Measurements from ENCODE around the gene SMIM23.

Gene SMIM23

DNA sequence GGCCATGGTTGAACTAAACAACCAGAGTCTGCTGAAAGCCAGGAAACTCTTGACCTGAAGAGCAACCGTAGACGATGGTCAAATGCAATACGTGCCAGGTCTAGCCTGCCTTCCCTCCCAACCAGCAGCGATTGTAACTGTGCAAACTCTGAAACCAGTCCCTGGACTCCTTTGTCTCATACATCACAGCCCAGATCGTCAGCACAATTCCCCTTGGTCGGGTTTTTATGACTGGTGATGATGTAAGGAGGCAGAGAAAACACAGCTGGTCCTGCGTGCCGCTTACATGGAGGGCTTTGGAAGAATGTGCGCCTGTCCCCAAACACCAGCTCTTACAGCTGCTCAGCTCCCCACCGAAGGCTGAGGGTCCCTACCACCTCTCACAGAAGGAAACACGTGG lies 24.6 kb downstream of the SMIM23 start:
- no peak for FAIRE-seq
- no peak for DNase-seq (ENCODE audit: extremely low spot score, insufficient read length, low read depth)

DNA sequence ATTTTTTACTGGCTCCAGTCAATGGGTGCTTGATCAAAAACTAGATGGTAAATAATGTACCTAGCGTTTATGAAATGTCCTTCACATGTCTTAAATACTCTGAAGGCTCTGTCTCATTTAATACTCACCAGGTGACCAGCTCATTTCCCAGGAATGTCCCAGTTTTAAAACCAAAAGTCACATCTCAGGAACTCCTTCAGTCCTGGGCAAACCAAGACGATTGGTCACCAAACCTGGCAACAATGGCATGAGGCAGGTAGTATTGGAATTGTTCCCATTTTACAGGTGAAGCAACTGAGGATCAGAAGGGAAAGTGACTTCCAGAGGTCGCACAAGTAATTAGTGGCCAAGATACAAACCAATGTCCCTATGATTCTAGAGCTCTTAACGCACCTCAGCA lies 27.7 kb downstream of the SMIM23 start:
- FAIRE-seq: no peak
- no peak for DNase-seq (ENCODE audit: extremely low spot score, insufficient read length, low read depth)

DNA sequence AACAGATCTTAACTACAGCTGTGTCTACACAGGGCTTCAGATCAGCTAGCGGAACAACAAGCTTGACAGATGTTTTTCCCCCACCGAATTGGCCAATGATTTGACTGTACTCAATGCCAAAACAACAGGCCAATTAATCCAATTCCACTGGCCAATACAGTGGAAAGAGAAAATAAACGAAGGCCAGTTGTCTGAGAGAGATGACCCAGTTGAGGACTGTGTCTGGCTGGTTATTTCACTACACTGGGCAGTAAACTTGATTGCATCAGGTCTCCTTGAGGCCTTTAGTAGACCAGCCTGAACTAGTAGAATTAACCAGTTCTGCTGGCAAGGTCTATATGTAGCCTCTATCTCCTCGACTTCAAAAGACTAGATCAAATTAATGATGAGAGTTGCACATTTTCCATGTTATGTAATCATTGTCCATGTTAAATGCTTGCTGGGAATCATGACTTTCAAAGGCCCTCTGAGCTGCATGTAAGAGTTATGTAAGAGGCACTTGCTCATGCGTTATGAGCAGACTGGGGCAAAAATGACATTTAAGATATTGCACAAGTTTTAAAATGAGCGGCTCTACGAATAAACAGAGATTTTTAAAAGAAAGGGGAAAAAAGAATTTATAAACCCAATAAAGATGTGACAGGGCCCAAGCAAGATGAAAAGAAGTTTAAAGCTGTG lies 28.3 kb downstream of the SMIM23 start:
- no peak for DNase-seq (ENCODE audit: extremely low spot score, insufficient read length, low read depth)
- no peak for FAIRE-seq

DNA sequence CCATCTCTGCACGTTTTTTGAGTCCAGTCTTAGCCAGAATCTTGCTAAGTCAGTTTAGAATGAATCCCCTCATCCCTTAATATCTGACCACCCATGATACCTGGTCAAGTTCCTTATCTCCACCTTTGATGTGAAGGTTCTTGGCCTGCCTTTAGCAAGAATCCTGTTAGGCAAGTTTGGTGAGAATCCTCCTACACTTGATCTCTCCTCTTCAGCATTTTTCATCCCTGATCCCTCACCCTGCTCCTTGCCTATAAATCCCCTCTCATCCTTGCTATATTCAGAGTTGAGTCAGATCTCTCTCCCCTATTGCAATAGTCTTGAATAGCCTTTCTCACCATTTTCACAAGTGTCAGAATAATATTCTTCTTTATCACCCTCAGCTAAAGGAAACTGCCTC lies 31.0 kb downstream of the SMIM23 start:
- DNase-seq (ENCODE audit: extremely low spot score, insufficient read length, low read depth) (no peak), FAIRE-seq (no peak)

DNA sequence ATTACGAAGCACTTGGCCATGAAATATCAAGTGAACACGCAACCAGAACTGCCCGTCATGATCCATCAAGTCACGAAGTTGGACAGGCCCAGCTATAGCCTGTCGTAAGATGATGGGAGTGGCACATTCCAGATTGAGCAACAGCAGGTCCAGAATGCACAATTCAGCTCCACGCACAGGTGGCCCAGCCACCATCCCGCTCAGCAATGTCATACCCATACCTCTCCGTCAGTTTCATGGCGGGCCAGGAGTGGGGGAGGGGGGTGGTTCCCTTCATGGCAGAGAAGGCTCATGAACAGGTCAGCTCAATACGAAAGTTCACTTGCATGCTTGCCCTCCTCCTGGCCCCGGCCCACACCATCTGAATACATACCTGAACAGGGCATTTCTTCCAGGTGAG lies 34.9 kb downstream of the SMIM23 start:
- FAIRE-seq: no peak

DNA sequence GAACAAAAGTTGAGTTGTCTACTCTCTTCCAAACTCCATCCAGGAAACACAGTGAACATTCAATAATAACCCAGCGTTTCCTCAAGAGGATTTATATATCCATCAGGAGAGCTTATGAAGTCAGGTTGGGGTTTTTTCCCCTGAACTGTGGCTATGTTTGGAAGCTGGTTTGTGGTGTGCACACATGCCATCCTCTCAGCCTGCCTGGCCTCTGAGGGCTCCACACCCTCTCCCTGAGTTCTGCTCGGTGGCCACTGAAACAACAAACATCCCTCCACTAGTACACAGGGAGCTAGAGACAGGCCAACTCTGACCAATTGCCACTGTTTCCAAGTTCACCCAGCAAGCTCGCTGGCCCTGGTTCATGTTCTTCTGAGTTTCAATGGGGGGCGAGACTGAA lies 35.7 kb downstream of the SMIM23 start:
- FAIRE-seq: no peak

More for the DNA sequence above, 34.9 kb downstream of the SMIM23 start:
- DNase-seq (ENCODE audit: extremely low spot score, insufficient read length, low read depth): no peak

DNA sequence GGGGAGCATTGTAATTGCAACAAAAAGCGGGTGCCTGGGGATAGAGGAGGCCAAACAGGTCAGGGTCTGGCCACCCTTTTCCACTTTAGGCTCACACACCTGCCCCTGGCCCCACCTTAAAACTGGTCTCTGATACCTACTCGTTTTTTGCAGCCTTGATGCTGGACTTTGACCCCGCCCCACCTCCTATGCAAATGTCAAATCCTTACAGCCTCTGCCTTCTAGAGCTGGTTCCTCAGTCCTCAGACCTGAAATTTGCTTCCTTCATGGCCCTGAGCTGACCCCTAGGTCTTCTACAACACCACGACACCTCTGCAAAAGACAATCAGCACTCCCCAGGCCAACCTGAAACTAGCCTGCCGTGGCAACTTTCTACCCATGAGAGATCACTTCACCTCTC lies 37.7 kb downstream of the SMIM23 start:
- DNase-seq (ENCODE audit: extremely low spot score, insufficient read length, low read depth): no peak

More for the DNA sequence above, 35.7 kb downstream of the SMIM23 start:
- DNase-seq (ENCODE audit: extremely low spot score, insufficient read length, low read depth): no peak

DNA sequence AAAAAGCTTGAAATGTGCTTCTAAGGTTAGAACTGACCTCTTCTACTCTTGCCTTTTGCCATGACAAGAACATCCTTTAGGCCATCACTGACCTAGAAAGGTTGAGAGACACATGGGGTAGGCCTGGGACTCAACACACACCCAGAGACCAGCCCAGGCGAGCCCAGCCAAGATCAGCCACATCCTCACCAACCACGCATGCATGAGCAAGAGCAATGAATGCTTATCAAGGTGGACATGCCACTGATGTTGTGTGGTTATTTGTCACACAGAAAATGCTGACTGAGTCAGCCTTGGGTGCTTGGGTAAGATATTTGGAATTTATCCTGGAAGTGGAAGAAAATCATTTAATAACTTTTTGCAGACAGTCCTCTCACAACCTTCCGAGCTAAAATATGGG lies 39.4 kb downstream of the SMIM23 start:
- FAIRE-seq (no peak), DNase-seq (ENCODE audit: extremely low spot score, insufficient read length, low read depth) (no peak)

More for the DNA sequence above, 37.7 kb downstream of the SMIM23 start:
- FAIRE-seq: no peak

DNA sequence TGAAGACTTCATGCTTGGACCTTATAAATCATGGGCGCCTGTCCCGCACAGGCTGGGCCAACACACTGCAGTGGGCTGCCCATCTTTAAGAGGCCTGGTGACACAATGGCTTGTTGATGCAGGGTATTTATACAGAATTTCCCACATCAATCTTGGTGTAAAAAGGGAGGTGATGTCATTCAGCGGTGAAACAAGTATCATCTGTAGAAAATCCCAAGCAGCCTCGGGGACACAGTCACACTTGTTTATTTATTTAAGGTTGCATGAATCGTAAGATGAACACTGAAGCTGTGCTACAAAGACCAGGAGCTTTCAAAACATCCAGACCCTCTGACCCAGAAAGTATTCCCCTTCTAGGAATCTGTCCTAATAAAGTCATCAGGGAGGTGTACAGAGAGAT lies 40.5 kb downstream of the SMIM23 start:
- DNase-seq (ENCODE audit: extremely low spot score, insufficient read length, low read depth) (no peak), FAIRE-seq (no peak)

DNA sequence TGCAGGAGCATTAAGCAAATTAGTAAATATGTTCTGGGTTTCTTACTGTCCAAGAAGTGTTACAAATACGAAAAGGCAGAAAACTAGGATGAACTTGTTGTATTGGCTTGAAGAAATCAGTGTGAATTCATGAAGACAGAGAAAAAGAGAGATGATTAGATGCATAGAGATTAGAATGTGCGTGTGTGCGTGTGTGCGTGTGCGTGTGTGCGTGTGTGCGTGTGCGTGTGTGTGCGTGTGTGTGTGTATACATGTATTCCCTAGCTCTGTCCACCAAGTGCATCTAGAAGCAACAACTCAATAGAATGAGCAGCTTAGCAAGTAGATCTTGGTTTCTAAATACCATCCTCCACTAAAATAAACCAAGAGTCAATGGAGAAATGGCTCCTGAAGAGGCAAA lies 41.5 kb downstream of the SMIM23 start:
- DNase-seq (ENCODE audit: extremely low spot score, insufficient read length, low read depth): no peak

DNA sequence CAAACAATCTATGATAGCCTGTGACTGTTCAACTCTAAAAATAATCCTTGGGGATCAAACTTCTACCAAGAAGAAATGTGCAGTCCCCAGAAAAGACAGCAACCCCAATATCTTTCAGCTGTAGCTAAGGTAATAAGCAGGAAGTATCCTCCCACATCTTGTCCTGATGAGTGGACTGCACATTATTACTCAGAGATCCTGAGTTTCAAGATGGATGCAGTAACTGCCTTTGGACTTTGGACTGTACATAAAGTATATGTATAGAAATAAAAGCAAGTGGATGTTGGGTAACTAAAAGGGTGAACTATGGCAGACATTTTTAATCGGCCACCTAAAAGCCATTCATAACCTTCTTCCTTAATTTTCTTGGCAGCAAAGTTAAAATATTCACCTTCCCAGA lies 45.1 kb downstream of the SMIM23 start:
- DNase-seq (ENCODE audit: extremely low spot score, insufficient read length, low read depth) (no peak), FAIRE-seq (no peak)

More for the DNA sequence above, 41.5 kb downstream of the SMIM23 start:
- no peak for FAIRE-seq

DNA sequence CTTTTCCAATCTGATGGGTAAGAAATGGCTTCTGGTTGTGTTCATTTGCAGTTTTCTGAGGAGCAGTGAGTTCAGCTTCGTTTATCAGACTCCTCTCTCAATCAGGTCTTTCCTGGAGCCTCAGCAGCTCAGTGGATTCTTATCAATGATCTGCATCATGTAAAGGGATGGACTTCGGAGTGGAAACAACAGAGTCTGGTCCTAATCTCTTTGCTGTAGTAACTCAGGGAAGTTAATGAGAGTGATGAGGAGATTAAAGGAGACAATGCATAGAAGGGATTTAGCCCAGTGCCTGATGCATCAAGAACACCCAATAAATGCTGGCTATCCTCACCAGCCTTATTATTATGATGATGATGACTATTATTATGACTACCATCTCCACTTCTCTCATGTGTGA lies 47.2 kb downstream of the SMIM23 start:
- no peak for FAIRE-seq
- DNase-seq (ENCODE audit: extremely low spot score, insufficient read length, low read depth): no peak

DNA sequence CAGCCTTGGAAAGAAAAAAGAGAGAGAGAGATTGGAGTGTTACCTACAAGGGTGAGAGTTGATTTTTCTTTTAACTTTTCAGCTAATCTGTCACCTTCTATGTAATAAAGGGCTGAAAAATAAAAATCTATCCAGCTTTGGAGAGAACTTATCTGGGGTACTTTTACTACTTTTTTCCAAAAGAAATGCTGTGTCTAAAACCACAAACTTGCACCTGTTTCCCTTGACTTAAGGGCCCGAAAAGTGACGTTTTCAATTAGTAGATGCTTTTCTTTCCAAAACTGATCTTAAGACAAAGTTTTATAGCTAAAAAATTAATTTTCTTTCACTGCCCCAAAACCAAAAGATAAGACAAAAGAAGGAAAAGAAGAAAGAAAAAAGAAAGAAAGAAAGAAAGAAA lies 48.8 kb downstream of the SMIM23 start:
- FAIRE-seq (no peak), DNase-seq (ENCODE audit: extremely low spot score, insufficient read length, low read depth) (no peak)

DNA sequence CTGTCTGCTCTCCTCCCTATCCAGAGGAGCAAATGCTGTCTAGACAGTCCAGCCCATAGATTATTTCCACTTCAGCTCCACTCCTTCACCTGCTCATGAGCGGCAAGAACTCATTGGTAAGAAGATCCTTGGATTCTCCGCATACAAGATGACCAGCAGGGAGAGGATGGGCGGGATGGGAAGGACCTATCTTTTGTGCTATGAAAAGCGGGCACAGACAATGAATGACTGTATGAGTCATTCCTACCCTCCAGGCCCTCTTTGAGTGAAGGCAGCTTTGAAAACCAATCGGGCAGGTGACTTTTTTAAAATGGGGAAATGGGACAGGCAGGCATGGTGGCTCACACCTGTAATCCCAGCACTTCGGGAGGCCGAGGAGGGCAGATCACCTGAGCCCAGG lies 49.4 kb downstream of the SMIM23 start:
- no peak for FAIRE-seq
- DNase-seq (ENCODE audit: extremely low spot score, insufficient read length, low read depth): no peak

DNA sequence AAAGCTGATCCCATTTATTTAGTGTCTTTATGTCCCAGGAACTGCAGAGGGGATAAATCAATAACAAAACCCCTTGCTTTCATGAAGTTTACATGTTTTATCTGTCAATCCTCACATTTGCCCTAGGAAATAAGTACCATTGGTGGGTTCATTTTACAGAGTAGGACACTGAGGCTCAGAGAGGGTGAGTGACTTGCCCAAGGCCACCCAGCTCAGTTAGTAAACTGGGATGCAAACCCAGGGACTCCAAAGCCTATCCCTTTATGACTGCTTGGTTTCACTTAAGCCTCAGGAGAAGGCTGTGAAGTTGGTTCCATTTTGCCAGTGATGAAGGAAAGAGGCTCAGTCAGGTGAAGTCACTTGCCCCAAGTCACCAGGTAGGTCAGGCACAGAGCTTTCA lies 51.9 kb downstream of the SMIM23 start:
- DNase-seq (ENCODE audit: extremely low spot score, insufficient read length, low read depth): no peak
- FAIRE-seq: no peak

DNA sequence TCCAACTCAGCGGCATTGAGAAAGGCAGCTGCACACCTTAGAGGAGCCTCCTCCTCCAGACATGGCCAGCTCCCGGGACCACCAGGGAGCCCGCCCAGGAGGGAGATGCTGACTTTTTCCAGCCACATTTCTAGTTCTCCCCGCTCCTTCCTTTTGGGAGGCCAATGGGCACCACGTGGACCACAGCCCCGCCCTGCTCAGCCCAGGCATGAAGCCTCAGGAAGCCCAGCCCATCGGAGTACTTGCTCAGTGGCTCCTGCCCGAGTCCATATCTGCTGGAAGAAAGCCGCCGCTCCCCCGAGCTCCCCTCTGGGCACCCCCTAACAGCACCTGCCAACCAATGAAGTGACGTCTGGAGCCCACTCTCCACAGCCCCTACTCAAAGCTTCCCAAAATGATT lies 52.4 kb downstream of the SMIM23 start:
- FAIRE-seq (no peak), DNase-seq (ENCODE audit: extremely low spot score, insufficient read length, low read depth) (no peak)

DNA sequence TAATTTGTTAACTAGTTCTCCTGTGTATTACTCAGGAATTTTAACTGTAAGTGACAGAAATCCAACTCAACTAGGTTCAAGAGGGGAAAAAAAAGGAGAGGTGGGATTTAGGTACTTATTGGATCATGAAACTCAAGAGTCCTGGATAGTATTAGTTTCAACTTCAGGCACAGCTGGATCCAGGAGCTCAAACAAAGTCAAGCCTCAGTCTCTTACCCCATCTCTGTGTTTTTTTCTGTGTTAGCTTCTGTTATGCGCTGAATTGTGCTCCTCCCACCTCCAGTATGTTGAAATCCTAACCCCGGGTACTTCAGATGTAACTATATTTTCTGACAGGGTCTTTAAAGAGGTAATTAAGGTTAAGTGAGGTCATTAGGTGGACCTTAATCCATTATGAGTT lies 53.5 kb downstream of the SMIM23 start:
- FAIRE-seq (no peak), DNase-seq (ENCODE audit: extremely low spot score, insufficient read length, low read depth) (no peak)

DNA sequence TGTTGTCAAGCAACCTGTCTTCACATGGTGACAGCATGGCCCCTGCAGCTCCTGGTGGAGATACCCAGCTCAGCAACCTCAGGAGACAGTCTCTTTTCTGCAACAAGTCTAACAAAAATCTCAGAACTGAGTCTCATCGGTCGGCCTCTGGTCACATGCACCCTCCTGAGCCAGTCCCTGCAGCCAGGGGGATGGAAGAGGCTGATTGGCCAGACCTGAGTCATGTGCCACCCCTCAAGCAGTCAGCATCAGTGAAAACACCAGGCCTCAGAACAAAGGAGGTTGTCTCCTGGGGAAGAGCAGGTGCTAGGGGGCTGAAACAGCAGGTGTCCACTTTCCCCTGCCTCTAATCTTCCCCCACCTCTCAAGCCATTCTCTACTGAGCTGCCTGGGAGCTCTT lies 54.4 kb downstream of the SMIM23 start:
- no peak for FAIRE-seq
- DNase-seq (ENCODE audit: extremely low spot score, insufficient read length, low read depth): no peak
